Measurements from ENCODE around the gene C15orf40. TPM values are rescaled to one million over a fixed set of nuclear protein-coding genes. Genes with fewer than 3 reads are reported as not detected.

C15orf40 gene
- total RNA-seq, 1 donor from 2014 or later, result 41.9 TPM

- ATAC-seq (ENCODE audit: low read depth) (no peak), DNase-seq (no peak)
- ChIA-PET POLR2A (no interaction called here), CTCF (no interaction called here)
- no peaks in the 10 kb centered on the region for H3K4me1 Mint-ChIP-seq
- H3K27ac Mint-ChIP-seq, result no peak overlapping the region
- H3K9me3 Mint-ChIP-seq, result no peaks in the 10 kb centered on the region
- no peaks in the 10 kb centered on the region for H3K36me3 Mint-ChIP-seq (ENCODE audit: low read depth)
- H3K4me3 Mint-ChIP-seq, result no peak overlapping the region
- TF ChIP-seq, protein P1, sequence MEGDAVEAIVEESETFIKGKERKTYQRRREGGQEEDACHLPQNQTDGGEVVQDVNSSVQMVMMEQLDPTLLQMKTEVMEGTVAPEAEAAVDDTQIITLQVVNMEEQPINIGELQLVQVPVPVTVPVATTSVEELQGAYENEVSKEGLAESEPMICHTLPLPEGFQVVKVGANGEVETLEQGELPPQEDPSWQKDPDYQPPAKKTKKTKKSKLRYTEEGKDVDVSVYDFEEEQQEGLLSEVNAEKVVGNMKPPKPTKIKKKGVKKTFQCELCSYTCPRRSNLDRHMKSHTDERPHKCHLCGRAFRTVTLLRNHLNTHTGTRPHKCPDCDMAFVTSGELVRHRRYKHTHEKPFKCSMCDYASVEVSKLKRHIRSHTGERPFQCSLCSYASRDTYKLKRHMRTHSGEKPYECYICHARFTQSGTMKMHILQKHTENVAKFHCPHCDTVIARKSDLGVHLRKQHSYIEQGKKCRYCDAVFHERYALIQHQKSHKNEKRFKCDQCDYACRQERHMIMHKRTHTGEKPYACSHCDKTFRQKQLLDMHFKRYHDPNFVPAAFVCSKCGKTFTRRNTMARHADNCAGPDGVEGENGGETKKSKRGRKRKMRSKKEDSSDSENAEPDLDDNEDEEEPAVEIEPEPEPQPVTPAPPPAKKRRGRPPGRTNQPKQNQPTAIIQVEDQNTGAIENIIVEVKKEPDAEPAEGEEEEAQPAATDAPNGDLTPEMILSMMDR (IDR thresholded peaks at IDR 0.05), result no peak
- H3K27me3 Mint-ChIP-seq, result no peaks in the 10 kb centered on the region
- intact Hi-C loops (cut with micrococcal nuclease), result no loop called here
Measured at GRCh38 chr15:82972990-82973389, 38.4 kb downstream of the C15orf40 start.

GRCh38 chr15:82971218-82971984 lies 40.0 kb downstream of the C15orf40 start:
- H3K4me3 Mint-ChIP-seq, result no peak overlapping the region
- H3K27ac Mint-ChIP-seq, result no peak overlapping the region
- H3K9me3 Mint-ChIP-seq, result no peaks in the 10 kb centered on the region
- ChIA-PET CTCF (interaction anchor here (0.7 kb wide), 1 partner anchor 40 kb away, joined by 3 read pairs; no protein-coding TSS in a partner anchor), POLR2A (no interaction called here)
- TF ChIP-seq, protein P1 (IDR thresholded peaks at IDR 0.05), result no peak
- no peaks in the 10 kb centered on the region for H3K36me3 Mint-ChIP-seq (ENCODE audit: low read depth)
- H3K27me3 Mint-ChIP-seq, result no peaks in the 10 kb centered on the region
- intact Hi-C loops (cut with micrococcal nuclease), result no loop called here
- ATAC-seq (ENCODE audit: low read depth) (no peak), DNase-seq (no peak)
- H3K4me1 Mint-ChIP-seq, result no peaks in the 10 kb centered on the region

- intact Hi-C loops (cut with micrococcal nuclease), result no loop called here
- H3K36me3 Mint-ChIP-seq (ENCODE audit: low read depth), result no peaks in the 10 kb centered on the region
- ATAC-seq (ENCODE audit: low read depth), result no peak
- H3K9me3 Mint-ChIP-seq, result no peaks in the 10 kb centered on the region
- no peak overlapping the region for H3K4me3 Mint-ChIP-seq
- ChIA-PET POLR2A (no interaction called here), CTCF (interaction anchor here (0.7 kb wide), 1 partner anchor 41 kb away, joined by 3 read pairs; no protein-coding TSS in a partner anchor)
- H3K27me3 Mint-ChIP-seq, result no peaks in the 10 kb centered on the region
- DNase-seq, result no peak
- H3K27ac Mint-ChIP-seq, result no peak overlapping the region
- no peaks in the 10 kb centered on the region for H3K4me1 Mint-ChIP-seq
- TF ChIP-seq, protein P1 (IDR thresholded peaks at IDR 0.05), result no peak
Measured at GRCh38 chr15:82970696-82971095, 40.7 kb downstream of the C15orf40 start.

DNA sequence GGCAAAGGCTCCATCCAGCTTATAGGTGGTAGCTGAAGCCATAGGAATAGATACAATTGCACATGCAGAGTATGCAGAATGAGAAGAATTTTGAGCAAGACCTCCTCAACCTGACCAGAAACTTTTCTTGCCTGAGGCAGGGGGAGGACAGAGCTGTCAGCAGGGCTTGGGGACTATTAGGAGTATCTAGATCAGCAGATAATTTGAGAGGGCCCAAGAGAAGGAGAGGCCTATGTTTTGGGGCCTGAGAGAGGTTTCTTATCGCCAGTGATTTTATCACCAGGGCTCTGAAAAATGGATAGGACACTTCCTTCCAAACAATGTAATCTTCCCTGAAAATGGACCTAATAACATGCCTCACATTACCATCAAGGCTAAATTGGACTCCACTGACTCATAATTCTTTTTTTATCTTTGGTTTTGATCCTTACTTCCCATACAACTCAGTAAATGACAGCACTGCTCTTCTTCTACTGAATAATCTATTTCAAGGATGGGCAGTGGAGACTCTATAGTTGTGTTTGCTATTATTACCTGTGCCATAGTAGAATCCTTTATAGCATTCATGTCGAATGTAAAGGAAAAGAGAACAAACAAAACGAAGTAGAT lies 41.3 kb downstream of the C15orf40 start:
- Mint-ChIP-seq H3K36me3 (ENCODE audit: low read depth) (no peaks in the 10 kb centered on the region), H3K9me3 (no peaks in the 10 kb centered on the region), H3K27ac (no peak overlapping the region), H3K4me1 (no peaks in the 10 kb centered on the region), H3K27me3 (no peaks in the 10 kb centered on the region), H3K4me3 (no peak overlapping the region)
- DNase-seq, result no peak
- no peak for ATAC-seq (ENCODE audit: low read depth)
- TF ChIP-seq, protein P1 (IDR thresholded peaks at IDR 0.05), result no peak
- CTCF ChIA-PET, result no interaction called here
- intact Hi-C loops (cut with micrococcal nuclease), result no loop called here
- POLR2A ChIA-PET, result no interaction called here

DNA sequence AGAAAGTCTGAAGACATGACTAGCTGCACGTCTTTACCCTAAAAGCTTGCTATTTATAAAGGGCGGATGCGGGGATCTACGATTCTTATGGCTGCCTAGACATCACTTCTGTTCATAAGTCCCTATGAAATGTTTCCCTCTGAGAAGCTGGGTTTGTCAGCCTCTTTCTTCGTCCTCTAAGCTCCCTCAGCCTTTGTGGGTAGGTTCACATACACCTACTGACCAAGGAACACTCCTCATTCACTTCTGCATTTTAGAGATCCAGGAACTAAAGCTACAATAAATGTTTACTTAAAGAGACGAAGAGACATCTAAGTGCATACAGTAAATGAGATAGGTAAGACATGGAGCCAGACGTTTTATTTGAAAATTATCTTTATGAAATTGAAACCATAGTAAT lies 42.1 kb downstream of the C15orf40 start:
- no peak for ATAC-seq (ENCODE audit: low read depth)
- Mint-ChIP-seq H3K27ac (no peak overlapping the region), H3K27me3 (no peaks in the 10 kb centered on the region), H3K9me3 (no peaks in the 10 kb centered on the region), H3K4me1 (no peaks in the 10 kb centered on the region), H3K4me3 (no peak overlapping the region), H3K36me3 (ENCODE audit: low read depth) (no peaks in the 10 kb centered on the region)
- POLR2A ChIA-PET, result no interaction called here
- intact Hi-C loops (cut with micrococcal nuclease), result no loop called here
- TF ChIP-seq, protein P1 (IDR thresholded peaks at IDR 0.05), result no peak
- no peak for DNase-seq
- CTCF ChIA-PET, result no interaction called here
